Measurements from ENCODE around the gene MAP7D1.

Gene MAP7D1

GRCh38 chr1:36165145-36165544 lies 9.2 kb downstream of the MAP7D1 start:
- H3K4me3 ChIP-seq (ENCODE audit: low read depth, low read length), result no peak overlapping the region
- TF ChIP-seq MAX (IDR thresholded peaks at IDR 0.05; ENCODE audit: low read depth, low read length) (no peak), POLR2A (IDR thresholded peaks at IDR 0.05; ENCODE audit: extremely low read depth, insufficient read length) (no peak), CTCF (IDR thresholded peaks at IDR 0.05; ENCODE audit: low read depth, low read length) (no peak), MYC (IDR thresholded peaks at IDR 0.05; ENCODE audit: low read depth, low read length) (no peak)
- DNase-seq (ENCODE audit: low read depth), result no peak

DNA sequence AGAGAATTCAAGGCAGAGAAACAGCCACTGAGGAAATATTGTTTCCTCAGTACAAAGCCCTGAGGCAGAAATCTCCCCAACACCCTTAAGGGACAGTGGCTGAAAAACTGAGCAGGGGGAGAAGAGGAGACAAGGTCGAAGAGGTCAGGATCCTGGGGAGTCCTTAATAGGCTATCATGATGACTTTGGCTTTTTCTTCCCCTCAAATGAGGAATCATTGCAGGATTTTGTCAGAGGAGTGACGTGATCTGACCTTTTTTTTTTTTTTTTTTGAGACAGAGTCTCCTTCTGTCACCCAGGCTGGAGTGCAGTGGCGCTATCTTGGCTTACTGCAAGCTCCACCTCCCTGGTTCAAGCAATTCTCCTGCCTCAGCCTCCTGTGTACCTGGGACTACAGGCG lies 10.2 kb downstream of the MAP7D1 start:
- DNase-seq (ENCODE audit: low read depth), result no peak
- TF ChIP-seq MAX (IDR thresholded peaks at IDR 0.05; ENCODE audit: low read depth, low read length) (no peak), CTCF (IDR thresholded peaks at IDR 0.05; ENCODE audit: low read depth, low read length) (no peak), POLR2A (IDR thresholded peaks at IDR 0.05; ENCODE audit: extremely low read depth, insufficient read length) (no peak), MYC (IDR thresholded peaks at IDR 0.05; ENCODE audit: low read depth, low read length) (no peak)
- H3K4me3 ChIP-seq (ENCODE audit: low read depth, low read length), result no peak overlapping the region

- TF ChIP-seq POLR2A (IDR thresholded peaks at IDR 0.05; ENCODE audit: extremely low read depth, insufficient read length) (no peak), MAX (IDR thresholded peaks at IDR 0.05; ENCODE audit: low read depth, low read length) (no peak), MYC (IDR thresholded peaks at IDR 0.05; ENCODE audit: low read depth, low read length) (no peak), CTCF (IDR thresholded peaks at IDR 0.05; ENCODE audit: low read depth, low read length) (no peak)
- DNase-seq (ENCODE audit: low read depth), result no peak
These were observed 11.3 kb downstream of the MAP7D1 start for GRCh38 chr1:36166938-36167905.

DNA sequence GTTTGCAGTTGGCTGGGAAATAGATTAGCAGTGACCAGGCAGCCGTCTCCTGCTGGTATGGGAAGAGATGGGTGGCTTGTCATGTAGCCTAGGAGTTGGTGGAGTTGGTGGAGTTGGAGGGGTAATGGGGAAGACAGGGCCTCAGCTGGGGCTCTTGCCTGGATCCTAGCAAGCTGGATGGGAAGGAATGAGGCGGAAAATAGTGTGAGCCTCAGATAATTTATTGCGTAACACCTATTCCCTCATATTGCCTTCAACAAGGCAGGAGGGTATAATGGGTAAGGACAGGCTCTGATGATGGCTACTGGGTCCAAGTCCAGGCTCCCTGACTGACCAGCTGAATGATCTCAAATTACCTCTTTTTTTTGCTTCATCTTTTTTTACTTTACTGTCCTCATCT lies 12.6 kb downstream of the MAP7D1 start:
- H3K4me3 ChIP-seq (ENCODE audit: low read depth, low read length), result no peak overlapping the region
- no peak for DNase-seq (ENCODE audit: low read depth)
- TF ChIP-seq MAX (IDR thresholded peaks at IDR 0.05; ENCODE audit: low read depth, low read length), result no peak
- no peak for TF ChIP-seq POLR2A (IDR thresholded peaks at IDR 0.05; ENCODE audit: extremely low read depth, insufficient read length)
- TF ChIP-seq CTCF (IDR thresholded peaks at IDR 0.05; ENCODE audit: low read depth, low read length), result no peak
- no peak for TF ChIP-seq MYC (IDR thresholded peaks at IDR 0.05; ENCODE audit: low read depth, low read length)

More at GRCh38 chr1:36166938-36167905, 11.3 kb downstream of the MAP7D1 start:
- H3K4me3 ChIP-seq (ENCODE audit: low read depth, low read length), result no peak overlapping the region

DNA sequence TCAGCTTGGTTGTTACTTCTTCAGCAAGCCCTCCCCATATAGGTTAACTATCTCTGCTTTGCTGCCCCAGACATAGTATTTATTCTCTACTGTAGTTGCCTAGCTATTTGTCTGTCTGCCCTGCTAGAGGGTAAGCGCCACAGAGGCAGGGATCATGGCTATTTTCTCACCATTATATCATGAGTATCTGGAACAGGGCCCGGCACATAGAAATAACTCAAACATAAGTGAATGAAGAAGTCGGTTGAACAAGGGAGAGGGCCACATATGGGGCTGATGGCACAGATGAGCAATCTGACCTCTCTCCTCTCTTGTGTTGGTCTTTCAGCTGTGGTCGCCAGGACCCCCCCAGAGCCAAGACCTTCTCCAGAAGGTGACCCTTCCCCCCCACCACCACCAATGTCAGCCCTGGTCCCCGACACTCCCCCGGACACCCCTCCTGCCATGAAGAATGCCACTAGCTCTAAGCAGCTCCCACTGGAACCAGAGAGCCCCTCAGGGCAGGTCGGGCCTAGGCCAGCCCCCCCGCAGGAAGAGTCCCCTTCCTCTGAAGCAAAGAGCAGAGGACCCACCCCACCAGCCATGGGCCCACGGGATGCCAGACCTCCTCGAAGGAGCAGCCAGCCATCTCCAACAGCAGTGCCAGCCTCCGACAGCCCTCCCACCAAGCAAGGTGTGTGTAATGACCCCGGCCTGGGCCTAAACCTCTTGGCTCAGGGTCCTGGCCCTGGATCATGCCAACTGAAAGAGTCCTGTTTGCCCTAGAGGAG lies 14.9 kb downstream of the MAP7D1 start:
- TF ChIP-seq MYC (IDR thresholded peaks at IDR 0.05; ENCODE audit: low read depth, low read length) (no peak), CTCF (IDR thresholded peaks at IDR 0.05; ENCODE audit: low read depth, low read length) (no peak), MAX (IDR thresholded peaks at IDR 0.05; ENCODE audit: low read depth, low read length) (no peak), POLR2A (IDR thresholded peaks at IDR 0.05; ENCODE audit: extremely low read depth, insufficient read length) (no peak)
- DNase-seq (ENCODE audit: low read depth), result no peak
- H3K4me3 ChIP-seq (ENCODE audit: low read depth, low read length), result no peak overlapping the region
